Lower leg skin (tissue), 4 donors: ENCODE measurements around the gene GSN. TPM values are rescaled to one million over a fixed set of nuclear protein-coding genes. Genes with fewer than 3 reads are reported as not detected.
A peak's percentile ranks its signal among the peaks of the same experiment; 100 is the strongest.
"Not testable (repeated sequence)": the region's sequence is repeated elsewhere in the genome, so short reads cannot be mapped to it uniquely, and the experiment has no call there.

Experiments used
- DNase-seq, 2 donors: peaks; one replicate each; pipeline ENCODE4 v3.0.0-alpha.2; 2019; ENCODE audit warnings: low spot score in 2 of 2
- H3K4me3 ChIP-seq: fragments of 200-600 bp; sonication (generic); 2 replicates; pipeline ENCODE4 v1.5.1; 2017; ENCODE audit warnings: mild to moderate bottlenecking, low read depth; ENCODE audit not compliant: poor library complexity, severe bottlenecking
- CTCF ChIP-seq, 3 donors: fragments of 450-650 bp; IDR thresholded peaks; one replicate each; pipeline ENCODE4 v1.5.1; 2016; ENCODE audit warnings: antibody characterized with exemption in 3 of 3, mild to moderate bottlenecking in 3 of 3, moderate library complexity in 2 of 3
- POLR2A ChIP-seq, 2 donors: fragments of 450-650 bp; IDR thresholded peaks; one replicate each; pipeline ENCODE4 v1.6.1; 2016 to 2017; ENCODE audit warnings: antibody characterized with exemption in 2 of 2, mild to moderate bottlenecking in 1 of 2, moderate library complexity in 1 of 2
- WGBS, 2 donors: methylation state at CpG; one replicate each; pipeline ENCODE4 v1.1.5; 2018; 5-methylcytosine and 5-hydroxymethylcytosine counted together
- intact Hi-C: fragments of 100-400 bp; cut with DNase I; formaldehyde crosslinking; loops from one replicate; pipeline ENCODE4 v1.15.0; 2023; ENCODE audit warnings: low total_unique reads
- total RNA-seq, 4 donors: library from RNA; depleted of rRNA; stranded (reverse); fragments of >200 nt; gene quantifications; one replicate each; pipeline ENCODE4 v1.1.0, GENCODE V29; 2016

The GSN gene
- total RNA-seq, 4 donors from 2014 or later = 835 to 2,031 (median 1,042) TPM

GRCh38 chr9:121289772-121290370 lies 21.9 kb downstream of the GSN start:
- intact Hi-C loops = no loop called here

GRCh38 chr9:121291536-121291935 lies 23.6 kb downstream of the GSN start:
- DNase-seq = peak in 1 of 2 donors; percentile 57
- H3K4me3 ChIP-seq, intact Hi-C loops: not testable (repeated sequence)
- 73 to 74% methylated on average over 4 of the region's 4 CpGs for WGBS, 2 donors

More at GRCh38 chr9:121289772-121290370, 21.9 kb downstream of the GSN start:
- no peak for TF ChIP-seq POLR2A (IDR thresholded peaks at IDR 0.05)
- no peak for TF ChIP-seq CTCF (IDR thresholded peaks at IDR 0.05)
- WGBS, 2 donors = 29 to 35% methylated on average over 7 of the region's 7 CpGs
- DNase-seq = peak in 1 of 2 donors; percentile 80
- H3K4me3 ChIP-seq = no peak overlapping the region

- intact Hi-C loops = no loop called here
- DNase-seq = peak in 1 of 2 donors; percentile 56
- TF ChIP-seq CTCF (IDR thresholded peaks at IDR 0.05) = no peak
- WGBS, 2 donors = 81 to 100% methylated on average over 1 of the region's 1 CpG
- no peak overlapping the region for H3K4me3 ChIP-seq
Measured at GRCh38 chr9:121292051-121292450, 24.1 kb downstream of the GSN start.

GRCh38 chr9:121292801-121293241 lies 24.9 kb downstream of the GSN start:
- DNase-seq = peak in 1 of 2 donors; percentile 65
- TF ChIP-seq CTCF (IDR thresholded peaks at IDR 0.05) (no peak), POLR2A (IDR thresholded peaks at IDR 0.05) (no peak)
- intact Hi-C loops = no loop called here
- no peak overlapping the region for H3K4me3 ChIP-seq
- WGBS, 2 donors = 81 to 86% methylated on average over 6 of the region's 6 CpGs

GRCh38 chr9:121294151-121294743 lies 26.3 kb downstream of the GSN start:
- no peak for TF ChIP-seq POLR2A (IDR thresholded peaks at IDR 0.05)
- no peak for TF ChIP-seq CTCF (IDR thresholded peaks at IDR 0.05)
- peak in 1 of 2 donors; percentile 86 for DNase-seq
- no peak overlapping the region for H3K4me3 ChIP-seq
- WGBS, 2 donors = 64 to 65% methylated on average over 6 of the region's 6 CpGs
- intact Hi-C loops = no loop called here

GRCh38 chr9:121294866-121295661 lies 27.1 kb downstream of the GSN start:
- H3K4me3 ChIP-seq = no peak overlapping the region
- TF ChIP-seq POLR2A (IDR thresholded peaks at IDR 0.05) = no peak
- TF ChIP-seq CTCF (IDR thresholded peaks at IDR 0.05) = no peak
- 66 to 75% methylated on average over 13 of the region's 13 CpGs for WGBS, 2 donors
- DNase-seq = peak; percentile 80 to 90
- intact Hi-C loops = no loop called here
